Pancreas (tissue), 10 donors: ENCODE measurements around the gene RABGAP1L. TPM values are rescaled to one million over a fixed set of nuclear protein-coding genes. Genes with fewer than 3 reads are reported as not detected.
"Not testable (repeated sequence)": the region's sequence is repeated elsewhere in the genome, so short reads cannot be mapped to it uniquely, and the experiment has no call there.

Experiments used
- ATAC-seq, 4 donors: fragments of 200-7000 bp; cut with Tn5 transposase; one replicate each; pipeline versions ENCODE4 v1.8.0 to v1.9.1; 2020; ENCODE audit warnings: mild to moderate bottlenecking in 4 of 4, moderate library complexity in 4 of 4
- DNase-seq, 6 donors: peaks; one replicate each; pipeline ENCODE4 v3.0.0-alpha.2; 2020
- FAIRE-seq: peaks from 2 replicates; lab custom pipeline; 2012; peaks lifted over from hg19 to GRCh38; lab: Jason Lieb, UNC
- H3K27ac ChIP-seq, 4 donors: fragments of 200-600 bp; sonication (generic); 1 replicate in 3 of 4; 2 replicates in 1 of 4; pipeline versions ENCODE4 v1.5.0 to v1.8.0; 2020
- H3K27me3 ChIP-seq, 4 donors: fragments of 200-600 bp; one replicate each; pipeline ENCODE4 v1.8.0; 2021
- H3K36me3 ChIP-seq, 3 donors: fragments of 200-600 bp; sonication (generic) in 1 of 3; one replicate each; pipeline versions ENCODE4 v1.5.0 to v1.8.0; 2020 to 2021
- H3K4me1 ChIP-seq, 3 donors: fragments of 200-600 bp; one replicate each; pipeline ENCODE4 v1.8.0; 2021
- H3K4me3 ChIP-seq, 4 donors: fragments of 200-600 bp; sonication (generic) in 2 of 4; one replicate each; pipeline versions ENCODE4 v1.5.0 to v1.8.0; 2020 to 2021
- H3K9me3 ChIP-seq, 4 donors: fragments of 200-600 bp; one replicate each; pipeline ENCODE4 v1.8.0; 2021
- WGBS, 2 donors: extraction: QIAGEN DNeasy Blood & Tissue Kit; methylation state at CpG; one replicate each; pipeline ENCODE4 v1.1.7; 2013; 5-methylcytosine and 5-hydroxymethylcytosine counted together
- intact Hi-C, 3 donors: fragments of 100-400 bp; cut with DNase I; formaldehyde crosslinking; loops; one replicate each; pipeline versions ENCODE4 v1.11.1 to v1.14.2; 2022
- polyA plus RNA-seq, 2 donors: library from polyadenylated mRNA; stranded (reverse); fragments of 200-250 nt; gene quantifications; one replicate each; pipeline ENCODE4 v1.2.3, GENCODE V29; 2013
- total RNA-seq, 6 donors: library from RNA; stranded (reverse); fragmentation: NEBNext Ultra II Directional in 4 of 6; extraction: Animal tissue kit (Norgen Biotek cat#: 25700) in 4 of 6; gene quantifications; one replicate each; pipeline versions ENCODE4 v1.2.1 to v1.2.4, GENCODE V29; 2021 to 2023
- TF ChIP-seq, protein P1 (sequence below), 4 donors: fragments of 200-600 bp; sonication (generic) in 3 of 4; IDR thresholded peaks; one replicate each; pipeline versions ENCODE4 v1.5.0 to v1.8.0; 2021; ENCODE audit warnings: antibody characterized with exemption in 4 of 4
- donor health status: healthy with polysubstance abuse.
- donor health status: DM: no; HTN: no; CAD: no; lungs with moderate emphysema.
- donor health status: DM: no; HTN: no; CAD: no.
- donor health status: control.
- donor health status: control.
- donor health status: Bipolar disorder and iron deficiency.
- donor health status: DM: yes; HTN: yes; CAD: no.
- donor health status: DM: no; HTN: no; CAD: no.
- donor health status: DM: no; HTN: no; CAD: no.
- donor health status: DM: yes; HTN: yes; CAD: no.

The RABGAP1L gene
- total and polyA plus RNA-seq, 8 donors = 13.9 to 64.8 (median 36.1) TPM

DNA sequence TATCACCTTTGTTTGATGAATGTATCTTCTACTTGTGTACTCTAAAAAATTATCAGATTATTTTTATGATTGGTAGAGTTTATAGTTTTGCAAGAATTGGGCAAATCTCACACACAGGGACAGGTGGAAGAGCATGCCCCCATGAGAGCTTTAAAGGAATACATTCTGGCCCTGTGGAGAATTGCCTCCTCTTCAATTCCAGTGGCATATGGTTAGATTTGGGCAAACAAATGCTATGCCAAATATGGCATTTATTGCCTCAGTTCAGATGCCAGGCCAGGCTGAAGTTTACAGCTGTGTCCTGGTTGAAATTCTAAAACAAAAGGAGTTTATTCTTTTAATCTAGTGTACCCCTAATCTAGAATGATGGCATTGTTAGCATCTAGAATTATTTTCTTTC, 678.1 kb downstream of the RABGAP1L start:
- H3K4me1 ChIP-seq = no peaks in the 10 kb centered on the region
- no peak for FAIRE-seq
- ATAC-seq = no peak
- H3K36me3 ChIP-seq = no peaks in the 10 kb centered on the region
- H3K27ac ChIP-seq = no peak overlapping the region
- no peak overlapping the region for H3K4me3 ChIP-seq
- no peak for DNase-seq
- no peaks in the 10 kb centered on the region for H3K9me3 ChIP-seq
- TF ChIP-seq, protein P1, sequence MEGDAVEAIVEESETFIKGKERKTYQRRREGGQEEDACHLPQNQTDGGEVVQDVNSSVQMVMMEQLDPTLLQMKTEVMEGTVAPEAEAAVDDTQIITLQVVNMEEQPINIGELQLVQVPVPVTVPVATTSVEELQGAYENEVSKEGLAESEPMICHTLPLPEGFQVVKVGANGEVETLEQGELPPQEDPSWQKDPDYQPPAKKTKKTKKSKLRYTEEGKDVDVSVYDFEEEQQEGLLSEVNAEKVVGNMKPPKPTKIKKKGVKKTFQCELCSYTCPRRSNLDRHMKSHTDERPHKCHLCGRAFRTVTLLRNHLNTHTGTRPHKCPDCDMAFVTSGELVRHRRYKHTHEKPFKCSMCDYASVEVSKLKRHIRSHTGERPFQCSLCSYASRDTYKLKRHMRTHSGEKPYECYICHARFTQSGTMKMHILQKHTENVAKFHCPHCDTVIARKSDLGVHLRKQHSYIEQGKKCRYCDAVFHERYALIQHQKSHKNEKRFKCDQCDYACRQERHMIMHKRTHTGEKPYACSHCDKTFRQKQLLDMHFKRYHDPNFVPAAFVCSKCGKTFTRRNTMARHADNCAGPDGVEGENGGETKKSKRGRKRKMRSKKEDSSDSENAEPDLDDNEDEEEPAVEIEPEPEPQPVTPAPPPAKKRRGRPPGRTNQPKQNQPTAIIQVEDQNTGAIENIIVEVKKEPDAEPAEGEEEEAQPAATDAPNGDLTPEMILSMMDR (IDR thresholded peaks at IDR 0.05) = no peak
- intact Hi-C loops = no loop called here
- H3K27me3 ChIP-seq = no peaks in the 10 kb centered on the region

DNA sequence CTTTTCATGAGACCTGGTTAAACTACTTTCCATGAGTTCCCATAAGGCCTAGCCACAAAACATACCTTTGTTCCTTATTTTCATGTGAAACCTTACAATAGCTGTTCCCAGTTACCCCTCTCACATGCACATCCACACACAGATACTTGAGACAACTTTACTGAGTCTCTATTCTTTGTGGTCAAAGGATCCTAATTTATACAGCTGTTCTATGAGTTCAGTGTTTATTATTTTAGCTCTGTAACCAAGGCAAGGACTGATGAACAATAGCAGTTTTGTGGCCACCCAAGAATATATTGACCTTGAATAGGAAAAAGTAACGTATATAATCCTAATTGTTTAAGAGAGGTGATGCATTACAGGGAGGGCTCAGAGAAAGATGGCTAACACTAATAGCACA, 679.9 kb downstream of the RABGAP1L start:
- TF ChIP-seq, protein P1 (IDR thresholded peaks at IDR 0.05) = no peak
- ATAC-seq = no peak
- intact Hi-C loops = no loop called here
- no peaks in the 10 kb centered on the region for H3K36me3 ChIP-seq
- no peak for DNase-seq
- no peak for FAIRE-seq
- H3K4me1 ChIP-seq = no peaks in the 10 kb centered on the region
- H3K27me3 ChIP-seq = no peaks in the 10 kb centered on the region
- no peaks in the 10 kb centered on the region for H3K9me3 ChIP-seq
- H3K4me3 ChIP-seq = no peak overlapping the region
- H3K27ac ChIP-seq = no peak overlapping the region
- 92 to 93% methylated on average over 1 of the region's 1 CpG for WGBS, 2 donors

DNA sequence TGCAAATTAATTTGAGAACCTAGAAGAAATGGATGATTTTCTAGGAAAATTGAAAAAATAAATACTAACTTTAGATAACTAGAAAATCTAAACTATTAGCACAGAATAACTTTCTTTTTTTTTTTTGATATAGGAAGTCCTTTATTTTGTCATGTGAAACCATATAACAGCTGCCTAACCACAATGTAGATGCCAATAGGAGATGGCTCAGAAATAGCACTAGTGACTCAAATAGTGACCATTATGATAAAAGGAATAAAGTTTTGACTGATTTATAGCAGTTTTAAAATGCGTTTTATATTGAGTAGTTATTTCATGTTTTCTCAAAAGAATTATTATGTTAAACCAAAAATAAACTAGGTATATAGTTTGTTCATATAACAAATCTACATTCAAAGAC, 682.4 kb downstream of the RABGAP1L start:
- Histone ChIP-seq H3K27me3 (no peaks in the 10 kb centered on the region), H3K4me1 (no peaks in the 10 kb centered on the region), H3K27ac (no peak overlapping the region), H3K9me3 (no peaks in the 10 kb centered on the region), H3K4me3 (no peak overlapping the region), H3K36me3 (no peaks in the 10 kb centered on the region)
- intact Hi-C loops = no loop called here
- ATAC-seq (no peak), FAIRE-seq (no peak), DNase-seq (no peak)
- WGBS, 2 donors = 38 to 39% methylated on average over 1 of the region's 1 CpG
- TF ChIP-seq, protein P1 (IDR thresholded peaks at IDR 0.05) = no peak

DNA sequence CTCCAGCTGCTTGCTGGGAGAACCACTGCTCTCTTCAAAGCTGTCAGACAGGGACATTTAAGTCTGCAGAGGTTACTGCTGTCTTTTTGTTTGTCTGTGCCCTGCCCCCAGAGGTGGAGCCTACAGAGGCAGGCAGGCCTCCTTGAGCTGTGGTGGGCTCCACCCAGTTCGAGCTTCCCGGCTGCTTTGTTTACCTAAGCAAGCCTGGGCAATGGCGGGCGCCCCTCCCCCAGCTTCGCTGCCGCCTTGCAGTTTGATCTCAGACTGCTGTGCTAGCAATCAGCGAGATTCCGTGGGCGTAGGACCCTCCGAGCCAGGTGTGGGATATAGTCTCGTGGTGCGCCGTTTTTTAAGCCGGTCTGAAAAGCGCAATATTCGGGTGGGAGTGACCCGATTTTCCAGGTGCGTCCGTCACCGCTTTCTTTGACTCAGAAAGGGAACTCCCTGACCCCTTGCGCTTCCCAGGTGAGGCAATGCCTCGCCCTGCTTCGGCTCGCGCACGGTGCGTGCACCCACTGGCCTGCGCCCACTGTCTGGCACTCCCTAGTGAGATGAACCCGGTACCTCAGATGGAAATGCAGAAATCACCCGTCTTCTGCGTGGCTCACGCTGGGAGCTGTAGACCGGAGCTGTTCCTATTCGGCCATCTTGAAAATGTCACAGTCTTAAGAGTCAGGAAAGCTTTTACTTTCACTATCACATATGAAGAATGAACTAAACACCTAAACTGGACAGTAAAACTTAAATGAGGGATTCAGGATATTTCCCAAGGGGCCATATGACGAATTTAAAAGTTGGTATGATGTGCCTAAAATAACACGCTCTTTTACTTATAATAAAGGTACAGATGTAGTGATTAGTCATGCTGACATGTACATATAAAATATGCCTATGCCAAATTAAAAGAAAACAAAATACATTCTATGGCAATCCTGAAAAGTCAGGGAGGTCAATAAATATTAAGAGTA, 689.6 kb downstream of the RABGAP1L start:
- ATAC-seq, H3K36me3 ChIP-seq, H3K27ac ChIP-seq, intact Hi-C loops, DNase-seq, FAIRE-seq, H3K4me3 ChIP-seq, H3K27me3 ChIP-seq, H3K9me3 ChIP-seq, H3K4me1 ChIP-seq: not testable (repeated sequence)
- WGBS, 2 donors = 76 to 85% methylated on average over 7 to 22 of the region's 36 CpGs

DNA sequence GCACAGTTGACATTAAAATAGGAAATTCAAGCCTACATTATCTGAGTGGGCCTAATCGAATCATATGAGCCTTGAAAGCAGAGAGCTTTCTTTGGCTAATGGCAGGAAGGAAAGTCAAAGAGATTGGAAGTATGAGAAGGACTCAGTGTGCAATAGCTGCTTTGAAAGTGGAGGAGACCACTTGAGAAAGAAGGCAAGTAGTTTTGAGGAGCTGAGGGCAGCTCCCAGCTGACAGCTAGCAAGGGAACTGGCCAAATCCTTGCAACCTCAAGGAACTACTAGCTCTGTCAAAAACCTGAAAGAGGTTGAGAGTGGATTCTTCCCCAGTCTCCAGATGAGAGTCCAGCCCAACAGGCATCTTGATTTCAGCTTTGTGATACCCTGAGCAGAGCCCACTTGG, 691.4 kb downstream of the RABGAP1L start:
- DNase-seq = no peak
- Histone ChIP-seq H3K27ac (no peak overlapping the region), H3K4me1 (no peaks in the 10 kb centered on the region), H3K27me3 (no peaks in the 10 kb centered on the region), H3K4me3 (no peak overlapping the region), H3K9me3 (no peaks in the 10 kb centered on the region), H3K36me3 (no peaks in the 10 kb centered on the region)
- intact Hi-C loops = no loop called here
- ATAC-seq = no peak
- 82% methylated on average over 1 of the region's 1 CpG for WGBS, 2 donors
- TF ChIP-seq, protein P1 (IDR thresholded peaks at IDR 0.05) = no peak
- FAIRE-seq = no peak
